NOMO-1 treated with dmso at 0.1 percent for 144 hours (cell line): ENCODE measurements around the gene CCL26.
A peak's percentile ranks its signal among the peaks of the same experiment; 100 is the strongest.

ENCODE experiments used
- DNase-seq: peaks from one replicate; lab custom pipeline; 2025; ENCODE audit not compliant: unreplicated experiment; lab: John Stamatoyannopoulos, UW

CCL26 gene

GRCh38 chr7:75772081-75773077 is at the start of gene CCL26:
TSS of gene CCL26 (minus strand) at chr7:75772211. CDS start at chr7:75772176, 35 bp downstream.
- DNase-seq, result no peak

GRCh38 chr7:75820688-75821087 is 48.7 kb upstream of the CCL26 start:
- DNase-seq, result no peak

- peak; percentile 94 for DNase-seq
Observed at GRCh38 chr7:75819711-75820110, 47.7 kb upstream of the CCL26 start.

- DNase-seq, result peak; percentile 65
Observed at GRCh38 chr7:75818472-75818871, 46.5 kb upstream of the CCL26 start.

- DNase-seq, result peak; percentile 75
Observed at GRCh38 chr7:75817116-75817515, 45.1 kb upstream of the CCL26 start.

- DNase-seq, result no peak
Observed at GRCh38 chr7:75815418-75816064, 43.5 kb upstream of the CCL26 start.

- DNase-seq, result no peak
Observed at GRCh38 chr7:75814407-75814947, 42.5 kb upstream of the CCL26 start.

GRCh38 chr7:75813781-75814236 is 41.8 kb upstream of the CCL26 start, which contains the start of gene CCL24:
TSS of gene CCL24 (minus strand) at chr7:75813806. CDS start at chr7:75813715, 91 bp downstream.
- peak; percentile 82 for DNase-seq

GRCh38 chr7:75813084-75813483 is 41.1 kb upstream of the CCL26 start:
- no peak for DNase-seq

GRCh38 chr7:75811894-75812678 is 40.1 kb upstream of the CCL26 start:
- DNase-seq, result no peak

- no peak for DNase-seq
Observed at GRCh38 chr7:75809396-75809795, 37.4 kb upstream of the CCL26 start.

GRCh38 chr7:75808106-75808505 is 36.1 kb upstream of the CCL26 start:
- no peak for DNase-seq

GRCh38 chr7:75807452-75807851 is 35.4 kb upstream of the CCL26 start:
- no peak for DNase-seq

GRCh38 chr7:75806560-75807307 is 34.7 kb upstream of the CCL26 start:
- no peak for DNase-seq

- DNase-seq, result no peak
Observed at GRCh38 chr7:75804705-75805104, 32.7 kb upstream of the CCL26 start.

- no peak for DNase-seq
Observed at GRCh38 chr7:75804004-75804403, 32.0 kb upstream of the CCL26 start.

GRCh38 chr7:75802552-75802821 is 30.5 kb upstream of the CCL26 start:
- DNase-seq, result no peak

GRCh38 chr7:75798770-75799169 is 26.8 kb upstream of the CCL26 start:
- DNase-seq, result no peak

GRCh38 chr7:75796420-75796819 is 24.4 kb upstream of the CCL26 start:
- no peak for DNase-seq

- DNase-seq, result peak; percentile 79
Observed at GRCh38 chr7:75795831-75796285, 23.8 kb upstream of the CCL26 start.
